Memory B cell (primary cell): ENCODE data around the gene DIABLO.

ENCODE experiments used
- ATAC-seq: fragments of 150-1000 bp; cut with Tn5 transposase; 2 replicates; pipeline ENCODE4 v1.10.0; 2021; ENCODE audit warnings: low read depth, mild to moderate bottlenecking, moderate library complexity
- DNase-seq, 2 donors: peaks; one replicate each; pipeline ENCODE4 v3.0.0; 2022; ENCODE audit warnings: low spot score in 2 of 2
- H3K27ac Mint-ChIP-seq: one replicate; pipeline ENCODE4 v1.8.0; 2022; ENCODE audit warnings: mild to moderate bottlenecking, moderate library complexity, mixed read lengths
- H3K27me3 Mint-ChIP-seq: one replicate; pipeline ENCODE4 v1.8.0; 2022; ENCODE audit warnings: mixed read lengths
- H3K36me3 Mint-ChIP-seq: one replicate; pipeline ENCODE4 v1.8.0; 2022; ENCODE audit warnings: mild to moderate bottlenecking, mixed read lengths
- H3K4me1 Mint-ChIP-seq: one replicate; pipeline ENCODE4 v1.8.0; 2022; ENCODE audit warnings: mixed read lengths
- H3K4me3 Mint-ChIP-seq: one replicate; pipeline ENCODE4 v1.8.0; 2022; ENCODE audit warnings: mild to moderate bottlenecking, moderate library complexity, mixed read lengths
- H3K9me3 Mint-ChIP-seq: one replicate; pipeline ENCODE4 v1.8.0; 2022; ENCODE audit warnings: mixed read lengths

The DIABLO gene

DNA sequence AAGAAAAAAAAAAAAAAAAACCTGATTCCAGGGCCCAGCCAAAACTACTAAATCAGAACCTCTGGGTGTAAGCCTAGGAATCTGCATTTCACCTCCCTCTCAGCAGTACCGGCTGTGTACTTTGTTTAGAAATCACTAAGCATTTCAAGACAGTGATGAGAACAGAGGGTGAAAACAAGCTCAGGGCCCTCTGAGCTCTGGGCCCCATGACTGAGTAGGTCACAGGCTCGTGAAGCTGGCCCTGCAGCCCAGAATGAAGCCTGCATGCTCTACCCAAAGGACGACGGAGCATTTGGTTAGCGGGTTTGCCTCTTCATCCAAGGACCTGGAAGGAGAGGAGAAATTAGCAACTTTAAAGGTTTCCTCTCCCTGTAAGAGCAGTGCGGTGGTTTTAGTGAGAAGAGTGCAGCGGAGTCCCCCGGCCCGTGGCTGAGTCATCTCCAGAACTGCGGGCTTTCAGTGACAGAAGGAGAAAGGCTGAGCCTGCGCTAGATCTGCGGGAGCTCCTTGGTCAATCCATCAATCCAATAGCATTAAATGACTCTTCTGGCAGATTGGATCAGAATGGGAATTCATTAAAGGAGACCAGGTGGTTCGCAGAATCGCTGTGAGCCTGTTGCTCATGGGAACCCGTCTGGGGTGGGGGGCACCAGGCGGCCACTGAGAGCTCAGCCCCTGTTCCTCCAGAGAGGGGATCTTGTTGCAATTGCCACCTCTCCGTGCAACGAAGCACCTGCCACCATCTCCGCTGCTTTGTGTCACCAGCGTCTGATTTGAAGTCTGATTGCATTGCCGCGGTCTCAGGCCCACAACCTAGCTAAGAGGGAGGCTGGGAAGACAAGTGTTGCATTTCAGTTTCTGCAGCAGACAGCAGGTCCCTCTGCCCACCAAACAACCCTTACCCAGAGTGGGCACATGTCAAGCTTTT lies 59.2 kb downstream of the DIABLO start:
- H3K4me1 Mint-ChIP-seq: peaks cover 2% of the 10 kb centered on the region
- ATAC-seq (peak; percentile 43), DNase-seq (no peak)
- H3K27me3 Mint-ChIP-seq: peaks cover 10% of the 10 kb centered on the region
- no peak overlapping the region for H3K27ac Mint-ChIP-seq
- no peak overlapping the region for H3K4me3 Mint-ChIP-seq
- no peaks in the 10 kb centered on the region for H3K9me3 Mint-ChIP-seq
- H3K36me3 Mint-ChIP-seq: no peaks in the 10 kb centered on the region

- H3K4me3 Mint-ChIP-seq: no peak overlapping the region
- no peaks in the 10 kb centered on the region for H3K9me3 Mint-ChIP-seq
- peaks cover 2% of the 10 kb centered on the region for H3K4me1 Mint-ChIP-seq
- ATAC-seq (no peak), DNase-seq (no peak)
- no peaks in the 10 kb centered on the region for H3K36me3 Mint-ChIP-seq
- peaks cover 11% of the 10 kb centered on the region for H3K27me3 Mint-ChIP-seq
- no peak overlapping the region for H3K27ac Mint-ChIP-seq
These were observed 62.9 kb downstream of the DIABLO start for GRCh38 chr12:122162976-122163375.

DNA sequence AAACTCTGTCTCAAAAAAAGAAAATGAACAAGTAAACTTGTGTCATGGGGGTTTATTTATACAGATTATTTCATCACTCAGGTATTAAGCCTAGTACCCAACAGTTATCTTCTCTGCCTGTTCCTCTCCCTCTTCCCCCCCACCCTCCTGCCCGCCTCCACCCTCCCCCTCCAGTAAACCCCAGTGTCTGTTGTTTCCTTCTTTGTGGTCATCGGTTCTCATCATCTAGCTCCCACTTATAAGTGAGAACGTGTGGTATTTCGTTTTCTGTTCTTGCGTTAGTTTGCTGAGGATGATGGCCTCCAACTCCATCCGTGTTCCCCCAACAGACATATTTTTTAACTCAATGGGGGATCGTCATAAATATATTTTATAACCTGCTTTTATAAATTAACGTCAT lies 64.2 kb downstream of the DIABLO start:
- Mint-ChIP-seq H3K27me3 (peaks cover 7% of the 10 kb centered on the region), H3K9me3 (no peaks in the 10 kb centered on the region), H3K36me3 (no peaks in the 10 kb centered on the region), H3K4me1 (no peaks in the 10 kb centered on the region), H3K27ac (no peak overlapping the region), H3K4me3 (no peak overlapping the region)
- DNase-seq (no peak), ATAC-seq (no peak)

DNA sequence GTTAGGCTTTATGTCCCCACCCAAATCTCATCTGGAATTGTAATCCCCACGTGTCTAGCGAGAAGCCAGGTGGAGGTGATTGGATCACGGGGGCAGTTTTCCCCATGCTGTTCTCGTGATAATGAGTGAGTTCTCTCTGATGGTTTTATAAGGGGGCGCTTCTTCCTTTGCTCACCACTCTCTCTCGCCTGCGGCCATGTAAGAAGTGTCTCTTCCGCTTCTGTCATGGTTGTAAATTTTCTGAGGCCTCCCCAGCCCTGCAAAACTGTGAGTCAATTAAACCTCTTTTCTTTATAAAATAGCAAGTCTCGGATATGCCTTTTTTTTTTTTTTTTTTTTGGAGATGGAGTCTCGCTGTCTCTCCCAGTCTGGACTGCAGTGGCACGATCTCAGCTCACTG lies 65.1 kb downstream of the DIABLO start:
- Mint-ChIP-seq H3K27ac (no peak overlapping the region), H3K36me3 (no peaks in the 10 kb centered on the region), H3K9me3 (no peaks in the 10 kb centered on the region), H3K27me3 (peaks cover 7% of the 10 kb centered on the region), H3K4me3 (no peak overlapping the region), H3K4me1 (no peaks in the 10 kb centered on the region)
- no peak for ATAC-seq
- DNase-seq: no peak

- ATAC-seq (no peak), DNase-seq (no peak)
- Mint-ChIP-seq H3K36me3 (peaks cover 1% of the 10 kb centered on the region), H3K27ac (no peak overlapping the region), H3K27me3 (peaks cover 6% of the 10 kb centered on the region), H3K4me3 (no peak overlapping the region), H3K9me3 (no peaks in the 10 kb centered on the region), H3K4me1 (no peaks in the 10 kb centered on the region)
These were observed 66.0 kb downstream of the DIABLO start for GRCh38 chr12:122159882-122160281.

DNA sequence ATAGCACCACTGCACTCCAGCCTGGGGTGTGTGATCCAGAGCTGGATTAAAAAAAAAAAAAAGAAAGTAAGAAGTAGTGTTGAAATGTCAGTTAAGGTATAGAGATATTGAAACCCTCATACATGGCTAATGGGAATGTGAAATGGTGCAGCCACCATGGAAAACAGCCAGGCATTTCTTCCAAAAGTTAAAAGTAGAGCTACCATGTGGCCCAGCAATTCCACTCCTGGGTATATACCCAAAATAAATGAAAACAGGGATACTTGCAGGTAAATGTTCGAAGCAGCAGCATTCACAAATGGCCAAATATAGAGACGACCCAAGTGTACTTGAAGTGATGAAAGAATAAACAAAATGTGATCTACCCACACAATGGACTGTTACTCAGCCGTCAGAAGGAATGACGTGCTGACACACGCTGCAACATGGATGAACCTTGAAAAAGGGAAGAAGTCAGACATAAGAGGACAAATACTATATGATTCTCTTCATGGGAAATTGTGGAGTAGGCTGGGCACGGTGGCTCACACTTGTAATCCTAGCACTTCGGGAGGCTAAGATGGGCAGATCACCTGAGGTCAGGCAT lies 67.1 kb downstream of the DIABLO start:
- ATAC-seq (no peak), DNase-seq (no peak)
- Mint-ChIP-seq H3K4me3 (no peak overlapping the region), H3K4me1 (no peaks in the 10 kb centered on the region), H3K36me3 (peaks cover 1% of the 10 kb centered on the region), H3K27me3 (peaks cover 6% of the 10 kb centered on the region), H3K9me3 (no peaks in the 10 kb centered on the region), H3K27ac (no peak overlapping the region)
